ENCODE data around the gene RAN.

- TF ChIP-seq EZH2 (IDR thresholded peaks at IDR 0.05; ENCODE audit: borderline replicate concordance, low read length) = no peak
- TF ChIP-seq, protein P1, sequence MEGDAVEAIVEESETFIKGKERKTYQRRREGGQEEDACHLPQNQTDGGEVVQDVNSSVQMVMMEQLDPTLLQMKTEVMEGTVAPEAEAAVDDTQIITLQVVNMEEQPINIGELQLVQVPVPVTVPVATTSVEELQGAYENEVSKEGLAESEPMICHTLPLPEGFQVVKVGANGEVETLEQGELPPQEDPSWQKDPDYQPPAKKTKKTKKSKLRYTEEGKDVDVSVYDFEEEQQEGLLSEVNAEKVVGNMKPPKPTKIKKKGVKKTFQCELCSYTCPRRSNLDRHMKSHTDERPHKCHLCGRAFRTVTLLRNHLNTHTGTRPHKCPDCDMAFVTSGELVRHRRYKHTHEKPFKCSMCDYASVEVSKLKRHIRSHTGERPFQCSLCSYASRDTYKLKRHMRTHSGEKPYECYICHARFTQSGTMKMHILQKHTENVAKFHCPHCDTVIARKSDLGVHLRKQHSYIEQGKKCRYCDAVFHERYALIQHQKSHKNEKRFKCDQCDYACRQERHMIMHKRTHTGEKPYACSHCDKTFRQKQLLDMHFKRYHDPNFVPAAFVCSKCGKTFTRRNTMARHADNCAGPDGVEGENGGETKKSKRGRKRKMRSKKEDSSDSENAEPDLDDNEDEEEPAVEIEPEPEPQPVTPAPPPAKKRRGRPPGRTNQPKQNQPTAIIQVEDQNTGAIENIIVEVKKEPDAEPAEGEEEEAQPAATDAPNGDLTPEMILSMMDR (conservative IDR thresholded peaks at IDR 0.05 in 1 of 2, IDR thresholded peaks at IDR 0.05 in 1 of 2; ENCODE audit: extremely low read depth in 1 of 2, insufficient read depth in 1 of 2, low read depth in 1 of 2, low read length in 2 of 2) = no peak
Measured at GRCh38 chr12:130849561-130850417, 22.1 kb upstream of the RAN start.

All from mammary epithelial cell (primary cell).